ENCODE data around the gene ZDHHC14.

ZDHHC14 gene

GRCh38 chr6:157535340-157536222 lies 154.6 kb downstream of the ZDHHC14 start:
- Histone ChIP-seq H3K9ac (ENCODE audit: low read length in 2 of 2) (no peak overlapping the region), H3K4me3 (ENCODE audit: low read length in 2 of 2) (no peak overlapping the region), H3K27me3 (ENCODE audit: control insufficient read depth in 1 of 2, insufficient read depth in 2 of 2, low read length in 2 of 2) (no peaks in the 10 kb centered on the region), H3K27ac (ENCODE audit: low read length) (no peak overlapping the region), H3K9me3 (ENCODE audit: control insufficient read depth in 2 of 2, low read length in 2 of 2) (no peaks in the 10 kb centered on the region), H3K36me3 (ENCODE audit: control insufficient read depth in 2 of 2, insufficient read depth in 2 of 2, low read length in 2 of 2) (no peaks in the 10 kb centered on the region), H3K4me1 (ENCODE audit: control insufficient read depth, insufficient read depth, low read length) (peaks cover 2% of the 10 kb centered on the region)

DNA sequence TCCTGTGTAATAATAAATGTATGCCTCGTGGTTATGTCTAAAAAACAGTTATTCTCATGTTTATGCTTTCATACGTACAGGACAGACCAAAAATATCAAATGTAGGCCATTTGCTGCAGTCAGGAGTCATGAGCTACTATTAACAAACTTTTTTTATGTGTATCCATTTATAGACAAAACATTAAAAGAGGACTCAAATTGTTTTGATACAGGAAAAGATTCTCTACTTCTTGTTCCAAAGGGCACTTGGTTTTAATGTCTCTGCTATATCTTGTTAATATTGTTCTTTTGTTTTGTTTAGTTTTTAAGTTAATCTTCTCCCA lies 155.2 kb downstream of the ZDHHC14 start:
- peaks cover 2% of the 10 kb centered on the region for H3K4me1 ChIP-seq (ENCODE audit: control insufficient read depth, insufficient read depth, low read length)
- no peak overlapping the region for H3K27ac ChIP-seq (ENCODE audit: low read length)
- no peaks in the 10 kb centered on the region for H3K27me3 ChIP-seq (ENCODE audit: control insufficient read depth in 1 of 2, insufficient read depth in 2 of 2, low read length in 2 of 2)
- H3K36me3 ChIP-seq (ENCODE audit: control insufficient read depth in 2 of 2, insufficient read depth in 2 of 2, low read length in 2 of 2): no peaks in the 10 kb centered on the region
- H3K9me3 ChIP-seq (ENCODE audit: control insufficient read depth in 2 of 2, low read length in 2 of 2): no peaks in the 10 kb centered on the region
- no peak overlapping the region for H3K4me3 ChIP-seq (ENCODE audit: low read length in 2 of 2)
- no peak overlapping the region for H3K9ac ChIP-seq (ENCODE audit: low read length in 2 of 2)

DNA sequence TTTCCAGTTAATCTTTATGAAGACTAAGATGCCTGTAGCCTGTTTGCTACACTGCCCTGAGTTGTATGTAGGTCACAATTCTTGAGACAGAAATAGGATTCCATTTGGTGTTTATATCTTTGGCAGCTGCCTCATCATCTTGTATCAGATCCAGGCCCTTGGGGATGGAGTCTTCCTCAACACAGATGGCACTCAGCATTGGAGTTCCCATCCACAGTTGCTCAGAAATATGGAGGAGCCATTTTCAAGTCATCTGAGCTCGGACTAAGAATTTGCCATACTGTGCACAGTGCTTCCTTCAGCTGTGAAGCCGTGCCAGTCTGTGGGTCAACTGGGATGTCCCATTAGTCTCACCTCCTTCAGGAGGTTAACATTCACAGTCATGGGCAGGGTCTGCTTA lies 156.6 kb downstream of the ZDHHC14 start:
- no peak overlapping the region for H3K9ac ChIP-seq (ENCODE audit: low read length in 2 of 2)
- peaks cover 0 to 2% of the 10 kb centered on the region in 2 donors for H3K36me3 ChIP-seq (ENCODE audit: control insufficient read depth in 2 of 2, insufficient read depth in 2 of 2, low read length in 2 of 2)
- H3K4me3 ChIP-seq (ENCODE audit: low read length in 2 of 2): no peak overlapping the region
- no peaks in the 10 kb centered on the region for H3K27me3 ChIP-seq (ENCODE audit: control insufficient read depth in 1 of 2, insufficient read depth in 2 of 2, low read length in 2 of 2)
- H3K27ac ChIP-seq (ENCODE audit: low read length): no peak overlapping the region
- H3K9me3 ChIP-seq (ENCODE audit: control insufficient read depth in 2 of 2, low read length in 2 of 2): no peaks in the 10 kb centered on the region
- peaks cover 2% of the 10 kb centered on the region for H3K4me1 ChIP-seq (ENCODE audit: control insufficient read depth, insufficient read depth, low read length)

DNA sequence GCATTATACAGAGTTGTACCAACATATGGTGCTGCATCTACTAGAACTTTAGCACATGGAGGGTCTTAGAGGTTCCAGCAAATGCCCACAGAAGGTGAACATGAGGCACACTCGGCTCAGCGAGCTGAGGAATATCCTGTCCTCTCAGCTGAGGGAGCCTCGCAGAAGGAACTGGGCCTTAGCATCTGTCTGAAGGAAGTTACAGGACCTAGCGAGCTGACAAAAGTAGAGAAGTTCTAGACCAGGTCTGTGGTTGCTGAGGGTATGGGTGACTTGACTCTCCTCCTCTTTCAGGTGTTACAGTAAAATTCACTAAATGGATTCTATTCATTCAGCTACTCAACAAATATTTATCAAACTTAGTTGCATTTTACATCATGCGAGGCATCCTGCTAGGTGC lies 157.2 kb downstream of the ZDHHC14 start:
- H3K4me1 ChIP-seq (ENCODE audit: control insufficient read depth, insufficient read depth, low read length): peaks cover 2% of the 10 kb centered on the region
- H3K4me3 ChIP-seq (ENCODE audit: low read length in 2 of 2): no peak overlapping the region
- H3K27me3 ChIP-seq (ENCODE audit: control insufficient read depth in 1 of 2, insufficient read depth in 2 of 2, low read length in 2 of 2): no peaks in the 10 kb centered on the region
- no peak overlapping the region for H3K9ac ChIP-seq (ENCODE audit: low read length in 2 of 2)
- no peak overlapping the region for H3K27ac ChIP-seq (ENCODE audit: low read length)
- no peaks in the 10 kb centered on the region for H3K9me3 ChIP-seq (ENCODE audit: control insufficient read depth in 2 of 2, low read length in 2 of 2)
- peaks cover 0 to 4% of the 10 kb centered on the region in 2 donors for H3K36me3 ChIP-seq (ENCODE audit: control insufficient read depth in 2 of 2, insufficient read depth in 2 of 2, low read length in 2 of 2)

- Histone ChIP-seq H3K27me3 (ENCODE audit: control insufficient read depth in 1 of 2, insufficient read depth in 2 of 2, low read length in 2 of 2) (no peaks in the 10 kb centered on the region), H3K9me3 (ENCODE audit: control insufficient read depth in 2 of 2, low read length in 2 of 2) (no peaks in the 10 kb centered on the region), H3K9ac (ENCODE audit: low read length in 2 of 2) (no peak overlapping the region), H3K4me3 (ENCODE audit: low read length in 2 of 2) (no peak overlapping the region), H3K4me1 (ENCODE audit: control insufficient read depth, insufficient read depth, low read length) (peaks cover 2% of the 10 kb centered on the region), H3K27ac (ENCODE audit: low read length) (no peak overlapping the region), H3K36me3 (ENCODE audit: control insufficient read depth in 2 of 2, insufficient read depth in 2 of 2, low read length in 2 of 2) (peaks cover 4 to 7% of the 10 kb centered on the region in 2 donors)
Measured at GRCh38 chr6:157538698-157539097, 157.7 kb downstream of the ZDHHC14 start.

DNA sequence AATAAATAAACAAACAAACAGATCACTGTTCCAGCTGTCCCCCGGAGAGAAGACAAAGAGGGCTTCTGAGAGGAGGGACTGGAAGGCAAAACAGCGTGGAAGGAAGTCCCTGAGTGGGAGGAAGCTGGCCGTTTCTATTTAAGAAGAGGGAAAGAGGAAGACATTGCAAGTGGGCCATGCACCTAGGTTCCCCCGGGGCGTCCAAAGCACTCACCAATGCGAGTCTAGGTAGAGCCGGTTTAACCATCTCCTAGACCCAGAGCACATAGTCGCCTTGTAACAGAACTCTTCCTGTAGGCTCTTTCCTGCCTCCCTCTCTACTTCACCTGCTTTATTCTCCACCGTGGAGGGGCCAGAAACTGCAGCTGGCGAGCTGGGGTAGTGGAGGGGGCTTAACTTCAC lies 158.4 kb downstream of the ZDHHC14 start:
- H3K4me1 ChIP-seq (ENCODE audit: control insufficient read depth, insufficient read depth, low read length): peaks cover 2% of the 10 kb centered on the region
- H3K4me3 ChIP-seq (ENCODE audit: low read length in 2 of 2): no peak overlapping the region
- H3K27me3 ChIP-seq (ENCODE audit: control insufficient read depth in 1 of 2, insufficient read depth in 2 of 2, low read length in 2 of 2): no peaks in the 10 kb centered on the region
- no peak overlapping the region for H3K9ac ChIP-seq (ENCODE audit: low read length in 2 of 2)
- H3K9me3 ChIP-seq (ENCODE audit: control insufficient read depth in 2 of 2, low read length in 2 of 2): no peaks in the 10 kb centered on the region
- H3K27ac ChIP-seq (ENCODE audit: low read length): no peak overlapping the region
- H3K36me3 ChIP-seq (ENCODE audit: control insufficient read depth in 2 of 2, insufficient read depth in 2 of 2, low read length in 2 of 2): peaks cover 7% of the 10 kb centered on the region in 2 donors

GRCh38 chr6:157539900-157540752 lies 159.1 kb downstream of the ZDHHC14 start:
- Histone ChIP-seq H3K36me3 (ENCODE audit: control insufficient read depth in 2 of 2, insufficient read depth in 2 of 2, low read length in 2 of 2) (peaks cover 7% of the 10 kb centered on the region in 2 donors), H3K27ac (ENCODE audit: low read length) (no peak overlapping the region), H3K4me1 (ENCODE audit: control insufficient read depth, insufficient read depth, low read length) (peaks cover 2% of the 10 kb centered on the region), H3K27me3 (ENCODE audit: control insufficient read depth in 1 of 2, insufficient read depth in 2 of 2, low read length in 2 of 2) (no peaks in the 10 kb centered on the region), H3K9me3 (ENCODE audit: control insufficient read depth in 2 of 2, low read length in 2 of 2) (no peaks in the 10 kb centered on the region), H3K9ac (ENCODE audit: low read length in 2 of 2) (no peak overlapping the region), H3K4me3 (ENCODE audit: low read length in 2 of 2) (no peak overlapping the region)

DNA sequence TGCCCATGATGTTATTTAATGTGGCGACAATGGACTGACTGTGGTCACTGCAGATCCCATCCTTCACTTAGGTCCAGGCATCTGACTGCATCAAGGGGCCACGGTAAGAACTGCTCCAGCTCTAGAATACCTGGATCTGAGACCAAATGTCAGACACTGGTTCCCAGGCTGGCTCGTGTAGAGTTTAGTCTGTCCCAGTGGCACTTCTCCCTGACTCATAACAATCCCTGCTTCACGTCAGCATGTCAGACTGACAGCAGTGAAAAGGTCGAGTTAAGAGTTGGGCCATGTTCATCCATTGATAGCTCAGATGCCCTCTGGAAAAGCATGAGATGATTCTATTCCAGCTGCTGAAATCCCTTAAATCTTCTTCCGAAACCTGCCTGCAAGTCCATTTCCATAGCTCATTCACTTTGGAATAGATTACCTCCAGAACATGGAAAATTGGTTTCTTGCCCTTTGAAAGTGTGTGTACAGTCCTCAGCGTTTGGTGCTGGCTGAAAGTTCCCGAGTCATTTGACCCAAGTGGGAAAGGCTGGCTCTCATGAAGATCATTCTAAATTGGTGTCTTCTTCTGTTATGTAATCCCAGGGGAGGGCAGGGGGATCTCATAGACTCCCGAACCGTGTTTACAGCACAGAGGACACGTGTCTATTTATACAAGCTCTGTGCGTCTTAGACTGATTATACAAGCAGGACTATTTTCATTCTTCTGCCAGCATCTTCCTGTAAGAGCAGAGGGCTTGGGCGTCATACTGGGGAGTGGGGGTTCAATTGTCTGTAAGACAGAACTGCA lies 160.8 kb downstream of the ZDHHC14 start:
- no peak overlapping the region for H3K4me3 ChIP-seq (ENCODE audit: low read length in 2 of 2)
- no peaks in the 10 kb centered on the region for H3K27me3 ChIP-seq (ENCODE audit: control insufficient read depth in 1 of 2, insufficient read depth in 2 of 2, low read length in 2 of 2)
- H3K36me3 ChIP-seq (ENCODE audit: control insufficient read depth in 2 of 2, insufficient read depth in 2 of 2, low read length in 2 of 2): peaks cover 7% of the 10 kb centered on the region in 2 donors
- H3K27ac ChIP-seq (ENCODE audit: low read length): no peak overlapping the region
- H3K9ac ChIP-seq (ENCODE audit: low read length in 2 of 2): no peak overlapping the region
- no peaks in the 10 kb centered on the region for H3K9me3 ChIP-seq (ENCODE audit: control insufficient read depth in 2 of 2, low read length in 2 of 2)
- no peaks in the 10 kb centered on the region for H3K4me1 ChIP-seq (ENCODE audit: control insufficient read depth, insufficient read depth, low read length)

- H3K27ac ChIP-seq (ENCODE audit: low read length): no peak overlapping the region
- H3K36me3 ChIP-seq (ENCODE audit: control insufficient read depth in 2 of 2, insufficient read depth in 2 of 2, low read length in 2 of 2): peaks cover 7% of the 10 kb centered on the region in 2 donors
- no peak overlapping the region for H3K4me3 ChIP-seq (ENCODE audit: low read length in 2 of 2)
- H3K9me3 ChIP-seq (ENCODE audit: control insufficient read depth in 2 of 2, low read length in 2 of 2): no peaks in the 10 kb centered on the region
- H3K9ac ChIP-seq (ENCODE audit: low read length in 2 of 2): no peak overlapping the region
- H3K4me1 ChIP-seq (ENCODE audit: control insufficient read depth, insufficient read depth, low read length): no peaks in the 10 kb centered on the region
- H3K27me3 ChIP-seq (ENCODE audit: control insufficient read depth in 1 of 2, insufficient read depth in 2 of 2, low read length in 2 of 2): no peaks in the 10 kb centered on the region
Measured at GRCh38 chr6:157542414-157543160, 161.6 kb downstream of the ZDHHC14 start.

DNA sequence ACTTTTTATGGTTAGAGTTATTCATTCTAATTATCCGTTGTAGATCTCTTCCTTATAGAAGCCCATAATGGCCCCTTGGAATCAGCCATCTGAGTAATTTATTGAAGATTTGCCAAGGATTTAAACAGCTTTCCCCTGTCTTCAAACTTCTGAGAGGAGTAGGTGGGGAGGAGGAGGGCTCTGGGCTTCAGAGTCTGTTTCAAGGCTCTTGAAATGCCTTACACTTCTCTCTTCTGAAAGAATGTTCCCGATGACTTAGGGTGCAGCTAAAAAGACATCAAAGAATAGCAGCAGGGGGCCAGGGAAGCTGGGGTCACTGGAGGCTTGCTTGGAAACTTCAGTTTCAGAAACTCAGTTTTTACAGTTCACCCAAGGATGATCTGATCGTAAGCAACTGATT lies 165.3 kb downstream of the ZDHHC14 start:
- H3K27me3 ChIP-seq (ENCODE audit: control insufficient read depth in 1 of 2, insufficient read depth in 2 of 2, low read length in 2 of 2): no peaks in the 10 kb centered on the region
- H3K9me3 ChIP-seq (ENCODE audit: control insufficient read depth in 2 of 2, low read length in 2 of 2): no peaks in the 10 kb centered on the region
- H3K27ac ChIP-seq (ENCODE audit: low read length): no peak overlapping the region
- no peaks in the 10 kb centered on the region for H3K4me1 ChIP-seq (ENCODE audit: control insufficient read depth, insufficient read depth, low read length)
- peaks cover 7% of the 10 kb centered on the region in 2 donors for H3K36me3 ChIP-seq (ENCODE audit: control insufficient read depth in 2 of 2, insufficient read depth in 2 of 2, low read length in 2 of 2)
- H3K9ac ChIP-seq (ENCODE audit: low read length in 2 of 2): no peak overlapping the region
- no peak overlapping the region for H3K4me3 ChIP-seq (ENCODE audit: low read length in 2 of 2)
